Cerebellar cortex (tissue), 1 donor: ENCODE results near the gene ABTB2.
"Not testable (repeated sequence)": the region's sequence is repeated elsewhere in the genome, so short reads cannot be mapped to it uniquely, and the experiment has no call there.

Experiments
- DNase-seq: peaks from one replicate; pipeline ENCODE4 v3.0.0-alpha.2; 2015; ENCODE audit warnings: low spot score

The ABTB2 gene

GRCh38 chr11:34238533-34238932 is 119.3 kb downstream of the ABTB2 start:
- no peak for DNase-seq

- no peak for DNase-seq
These were observed 121.2 kb downstream of the ABTB2 start for GRCh38 chr11:34236572-34236971.

- no peak for DNase-seq
These were observed 122.2 kb downstream of the ABTB2 start for GRCh38 chr11:34235591-34236071.

GRCh38 chr11:34235189-34235588 is 122.6 kb downstream of the ABTB2 start:
- no peak for DNase-seq

- no peak for DNase-seq
These were observed 123.6 kb downstream of the ABTB2 start for GRCh38 chr11:34234086-34234740.

GRCh38 chr11:34233215-34233614 is 124.6 kb downstream of the ABTB2 start:
- no peak for DNase-seq

GRCh38 chr11:34232807-34233206 is 125.0 kb downstream of the ABTB2 start:
- no peak for DNase-seq

- no peak for DNase-seq
These were observed 131.6 kb downstream of the ABTB2 start for GRCh38 chr11:34226210-34226609.

- DNase-seq: no peak
These were observed 132.7 kb downstream of the ABTB2 start for GRCh38 chr11:34225091-34225490.

GRCh38 chr11:34224434-34224966 is 133.3 kb downstream of the ABTB2 start:
- DNase-seq: no peak

GRCh38 chr11:34223907-34224306 is 133.9 kb downstream of the ABTB2 start:
- DNase-seq: no peak

- peak; percentile 11 for DNase-seq
These were observed 134.6 kb downstream of the ABTB2 start for GRCh38 chr11:34223021-34223813.

- DNase-seq: no peak
These were observed 135.8 kb downstream of the ABTB2 start for GRCh38 chr11:34222030-34222429.

GRCh38 chr11:34219941-34220370 is 137.9 kb downstream of the ABTB2 start:
- no peak for DNase-seq

- no peak for DNase-seq
These were observed 138.5 kb downstream of the ABTB2 start for GRCh38 chr11:34219279-34219678.

GRCh38 chr11:34218756-34219155 is 139.1 kb downstream of the ABTB2 start:
- DNase-seq: not testable (repeated sequence)

GRCh38 chr11:34218067-34218466 is 139.7 kb downstream of the ABTB2 start:
- no peak for DNase-seq

- no peak for DNase-seq
These were observed 141.1 kb downstream of the ABTB2 start for GRCh38 chr11:34216706-34217105.

- no peak for DNase-seq
These were observed 141.9 kb downstream of the ABTB2 start for GRCh38 chr11:34215806-34216453.

- no peak for DNase-seq
These were observed 142.6 kb downstream of the ABTB2 start for GRCh38 chr11:34214961-34215805.

GRCh38 chr11:34213366-34213765 is 144.4 kb downstream of the ABTB2 start:
- DNase-seq: no peak

- no peak for DNase-seq
These were observed 145.2 kb downstream of the ABTB2 start for GRCh38 chr11:34212566-34212965.
